GM21717 (cell line): ENCODE results near the gene MPZ.
"Not testable (repeated sequence)": the region's sequence is repeated elsewhere in the genome, so short reads cannot be mapped to it uniquely, and the experiment has no call there.

ENCODE experiments used
- ATAC-seq: cut with Tn5 transposase; IDR thresholded peaks from one replicate; pipeline ENCODE4 v1.9.1; 2021; ENCODE audit warnings: mild to moderate bottlenecking, moderate library complexity; ENCODE audit not compliant: unreplicated experiment

The MPZ gene

DNA sequence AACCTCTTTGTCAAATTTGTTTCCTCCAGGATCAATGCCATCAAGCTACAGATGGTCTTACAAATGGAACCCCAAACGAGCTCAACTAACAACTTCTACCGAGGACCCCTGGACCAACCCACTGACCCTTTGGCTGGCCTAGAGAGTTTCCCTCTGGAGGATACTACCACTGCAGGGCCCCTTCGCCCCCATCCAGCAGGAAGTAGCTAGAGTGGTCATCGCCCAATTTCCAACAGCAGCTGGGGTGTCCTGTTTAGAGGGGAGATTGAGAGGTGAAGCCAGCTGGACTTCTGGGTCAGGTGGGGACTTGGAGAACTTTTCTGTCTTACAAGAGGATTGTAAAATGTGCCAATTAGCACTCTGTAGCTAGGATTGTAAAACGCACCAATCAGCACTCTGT is 52.7 kb downstream of the MPZ start:
- not testable (repeated sequence) for ATAC-seq

DNA sequence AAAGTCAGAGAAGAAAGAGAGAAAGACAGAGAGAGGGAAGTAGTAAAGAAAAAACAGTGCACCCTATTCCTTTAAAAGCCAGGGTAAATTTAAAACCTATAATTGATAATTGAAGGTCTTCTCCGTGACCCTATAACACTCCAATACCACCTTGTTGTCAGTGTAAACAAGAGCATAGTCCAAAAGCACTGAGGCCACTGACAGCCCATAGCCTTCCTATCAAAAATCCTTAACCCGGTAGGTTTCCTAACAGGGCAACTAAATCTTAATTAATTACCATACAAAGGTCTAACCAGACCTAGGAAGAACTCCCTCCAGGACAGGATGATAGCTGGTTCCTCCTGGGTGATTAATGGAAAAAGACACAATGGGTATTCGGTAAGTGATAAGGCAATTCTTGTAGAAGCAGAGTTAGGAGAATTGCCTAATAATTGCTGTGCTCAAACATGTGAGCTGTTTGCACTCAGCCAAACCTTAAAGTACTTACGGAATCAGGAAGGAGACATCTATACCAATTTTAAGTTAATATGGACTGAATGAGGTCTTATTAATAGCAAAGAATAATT is 53.7 kb downstream of the MPZ start:
- ATAC-seq, result not testable (repeated sequence)

DNA sequence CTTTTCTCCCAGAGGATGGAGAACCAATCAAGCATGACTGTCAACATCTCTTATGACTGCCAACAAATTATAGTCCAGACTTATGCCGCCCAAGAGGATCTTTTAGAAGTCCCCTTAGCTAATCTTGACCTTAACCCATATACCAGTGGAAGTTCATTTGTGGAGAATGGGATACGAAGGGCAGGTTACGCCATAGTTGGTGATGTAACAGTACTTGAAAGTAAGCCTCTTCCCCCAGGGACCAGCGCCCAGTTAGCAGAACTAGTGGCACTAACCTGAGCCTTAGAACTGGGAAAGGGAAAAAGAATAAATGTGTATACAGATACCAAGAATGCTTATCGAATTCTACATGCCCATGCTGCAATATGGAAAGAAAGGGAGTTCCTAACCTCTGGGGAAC is 54.5 kb downstream of the MPZ start:
- ATAC-seq, result not testable (repeated sequence)
